Sciatic nerve (tissue), 1 donor: ENCODE measurements around the gene HSPA14. TPM values are rescaled to one million over a fixed set of nuclear protein-coding genes. Genes with fewer than 3 reads are reported as not detected.

Experiments used
- total RNA-seq: library from RNA; stranded (reverse); fragmentation: NEBNext Ultra II Directional; extraction: Animal tissue kit (Norgen Biotek cat#: 25700); gene quantifications from one replicate; pipeline ENCODE4 v1.2.1, GENCODE V29; 2021
- donor health status: DM: no; HTN: no; CAD: no.

HSPA14 gene
- total RNA-seq, 1 donor from 2014 or later, result 10.2 TPM

Other genes with a start within 250 kb of the HSPA14 start
- 23.7 TPM for gene FAM107B, start 63.4 kb upstream of the HSPA14 start, total RNA-seq
- 3.5 TPM for gene CDNF, start 269 bp upstream of the HSPA14 start, total RNA-seq
- gene MSANTD7, start within 50 bp of the HSPA14 start, total RNA-seq, result 7.8 TPM
- gene SUV39H2, start 40.6 kb downstream of the HSPA14 start, total RNA-seq, result 4.8 TPM
- gene DCLRE1C, start 115.8 kb downstream of the HSPA14 start, total RNA-seq, result 16.6 TPM
- gene MEIG1, start 121.1 kb downstream of the HSPA14 start, total RNA-seq, result not detected
- gene OLAH, start 205.6 kb downstream of the HSPA14 start, total RNA-seq, result 2.1 TPM